ENCODE results near the gene WASF2.

DNA sequence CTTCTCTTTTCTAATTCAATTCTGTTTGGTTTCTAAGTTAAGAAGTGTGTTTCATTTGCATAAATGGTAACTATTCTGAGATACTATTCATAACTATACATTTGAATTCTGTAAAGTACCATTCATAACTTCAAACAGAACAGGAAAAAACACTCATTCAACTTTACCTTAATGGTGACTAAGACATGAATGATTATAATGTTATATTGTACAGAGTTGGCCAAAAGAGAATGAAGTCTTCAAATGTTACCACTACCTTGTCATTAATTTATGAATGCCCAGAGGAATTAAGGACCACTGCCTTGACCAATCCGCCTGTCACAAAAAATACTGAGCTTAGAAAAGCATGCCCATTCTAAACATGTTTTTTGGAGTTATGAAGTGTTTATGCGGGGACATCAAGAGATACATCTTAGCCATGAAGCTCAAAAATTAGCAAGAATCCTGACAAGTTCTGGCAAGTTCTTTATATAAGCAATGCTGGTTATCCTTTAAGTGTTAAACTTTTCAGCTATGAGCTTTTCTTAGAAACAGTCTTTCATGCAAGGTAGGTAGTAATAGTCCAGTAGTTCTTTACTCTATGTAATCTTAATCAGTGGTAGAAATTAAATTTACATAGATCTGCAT lies 7.9 kb downstream of the WASF2 start:
- TF ChIP-seq POLR2A (IDR thresholded peaks at IDR 0.05) = no peak
- TF ChIP-seq, protein P1, sequence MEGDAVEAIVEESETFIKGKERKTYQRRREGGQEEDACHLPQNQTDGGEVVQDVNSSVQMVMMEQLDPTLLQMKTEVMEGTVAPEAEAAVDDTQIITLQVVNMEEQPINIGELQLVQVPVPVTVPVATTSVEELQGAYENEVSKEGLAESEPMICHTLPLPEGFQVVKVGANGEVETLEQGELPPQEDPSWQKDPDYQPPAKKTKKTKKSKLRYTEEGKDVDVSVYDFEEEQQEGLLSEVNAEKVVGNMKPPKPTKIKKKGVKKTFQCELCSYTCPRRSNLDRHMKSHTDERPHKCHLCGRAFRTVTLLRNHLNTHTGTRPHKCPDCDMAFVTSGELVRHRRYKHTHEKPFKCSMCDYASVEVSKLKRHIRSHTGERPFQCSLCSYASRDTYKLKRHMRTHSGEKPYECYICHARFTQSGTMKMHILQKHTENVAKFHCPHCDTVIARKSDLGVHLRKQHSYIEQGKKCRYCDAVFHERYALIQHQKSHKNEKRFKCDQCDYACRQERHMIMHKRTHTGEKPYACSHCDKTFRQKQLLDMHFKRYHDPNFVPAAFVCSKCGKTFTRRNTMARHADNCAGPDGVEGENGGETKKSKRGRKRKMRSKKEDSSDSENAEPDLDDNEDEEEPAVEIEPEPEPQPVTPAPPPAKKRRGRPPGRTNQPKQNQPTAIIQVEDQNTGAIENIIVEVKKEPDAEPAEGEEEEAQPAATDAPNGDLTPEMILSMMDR (IDR thresholded peaks at IDR 0.05) = no peak
